H9 (cell line): ENCODE results near the gene SHC1. TPM values are rescaled to one million over a fixed set of nuclear protein-coding genes. Genes with fewer than 3 reads are reported as not detected.

Experiments
- DNase-seq: peaks from one replicate; pipeline ENCODE4 v3.0.0-alpha.2; 2017
- H2AFZ ChIP-seq: one replicate; pipeline ENCODE4 v1.6.1; 2013; ENCODE audit warnings: mild to moderate bottlenecking, low read length, control low read depth, moderate library complexity
- H2AK5ac ChIP-seq: 2 replicates; pipeline ENCODE4 v1.6.1; 2013; ENCODE audit warnings: low read length, control low read depth, mixed read lengths; ENCODE audit not compliant: insufficient read length
- H2BK120ac ChIP-seq: one replicate; pipeline ENCODE4 v1.6.1; 2013; ENCODE audit warnings: low read depth, mild to moderate bottlenecking, low read length, control low read depth, inconsistent platforms; ENCODE audit not compliant: poor library complexity, severe bottlenecking
- H2BK12ac ChIP-seq: 2 replicates; pipeline ENCODE4 v1.6.1; 2013; ENCODE audit warnings: low read length, control low read depth, mixed read lengths, low read depth; ENCODE audit not compliant: insufficient read length
- H2BK15ac ChIP-seq: 2 replicates; pipeline ENCODE4 v1.6.1; 2013; ENCODE audit warnings: low read depth, low read length, control low read depth
- H2BK20ac ChIP-seq: one replicate; pipeline ENCODE4 v1.6.1; 2013; ENCODE audit warnings: low read depth, mild to moderate bottlenecking, low read length, control low read depth, inconsistent platforms; ENCODE audit not compliant: poor library complexity, severe bottlenecking
- H2BK5ac ChIP-seq: 2 replicates; pipeline ENCODE4 v1.6.1; 2013; ENCODE audit warnings: low read length, control low read depth, mixed read lengths; ENCODE audit not compliant: insufficient read length
- H3K14ac ChIP-seq: 2 replicates; pipeline ENCODE4 v1.6.1; 2013; ENCODE audit warnings: low read length, control low read depth; ENCODE audit not compliant: insufficient read depth
- H3K18ac ChIP-seq: 2 replicates; pipeline ENCODE4 v1.6.1; 2013; ENCODE audit warnings: low read depth, mild to moderate bottlenecking, mixed read lengths, low read length, control low read depth; ENCODE audit not compliant: insufficient read length
- H3K23ac ChIP-seq: 2 replicates; pipeline ENCODE4 v1.6.1; 2013; ENCODE audit warnings: low read length, control low read depth, mixed read lengths, low read depth; ENCODE audit not compliant: insufficient read length
- H3K23me2 ChIP-seq: 2 replicates; pipeline ENCODE4 v1.6.1; 2013; ENCODE audit warnings: low read depth, mild to moderate bottlenecking, mixed read lengths, low read length, control low read depth; ENCODE audit not compliant: insufficient read length, poor library complexity, severe bottlenecking
- H3K27ac ChIP-seq: 2 replicates; pipeline ENCODE4 v1.5.1; 2013; ENCODE audit warnings: low read length, control low read depth, mixed read lengths, low read depth; ENCODE audit not compliant: insufficient read length
- H3K27me3 ChIP-seq: 2 replicates; pipeline ENCODE4 v1.6.1; 2013; ENCODE audit warnings: low read length, control low read depth, inconsistent platforms; ENCODE audit not compliant: insufficient read depth
- H3K4ac ChIP-seq: 2 replicates; pipeline ENCODE4 v1.6.1; 2013; ENCODE audit warnings: low read depth, mild to moderate bottlenecking, control low read depth, inconsistent platforms, low read length, moderate library complexity
- H3K4me1 ChIP-seq: 2 replicates; pipeline ENCODE4 v1.6.1; 2013; ENCODE audit warnings: low read length, control low read depth, inconsistent platforms; ENCODE audit not compliant: insufficient read depth
- H3K4me2 ChIP-seq: 2 replicates; pipeline ENCODE4 v1.6.1; 2013; ENCODE audit warnings: low read length, control low read depth, mixed read lengths; ENCODE audit not compliant: insufficient read length, insufficient read depth
- H3K56ac ChIP-seq: 2 replicates; pipeline ENCODE4 v1.6.1; 2013; ENCODE audit warnings: low read depth, mild to moderate bottlenecking, mixed read lengths, low read length, control low read depth; ENCODE audit not compliant: insufficient read length
- H3K79me1 ChIP-seq: 2 replicates; pipeline ENCODE4 v1.6.1; 2013; ENCODE audit warnings: low read depth, mild to moderate bottlenecking, moderate library complexity, low read length, control low read depth, inconsistent platforms; ENCODE audit not compliant: insufficient read depth, poor library complexity, severe bottlenecking
- H3K79me2 ChIP-seq: 2 replicates; pipeline ENCODE4 v1.6.1; 2013; ENCODE audit warnings: low read length, control low read depth, inconsistent platforms; ENCODE audit not compliant: insufficient read depth
- H3K9ac ChIP-seq: 2 replicates; pipeline ENCODE4 v1.6.1; 2013; ENCODE audit warnings: low read length, control low read depth, mixed read lengths; ENCODE audit not compliant: insufficient read length; ENCODE audit errors: extremely low read depth
- H3K9me3 ChIP-seq: one replicate; pipeline ENCODE4 v1.6.1; 2013; ENCODE audit warnings: low read depth, low read length, inconsistent platforms; ENCODE audit not compliant: control insufficient read depth
- H3T11ph ChIP-seq: one replicate; pipeline ENCODE4 v1.6.1; 2013; ENCODE audit warnings: mild to moderate bottlenecking, low read length, control low read depth, inconsistent platforms
- H4K20me1 ChIP-seq: one replicate; pipeline ENCODE4 v1.6.1; 2013; ENCODE audit not compliant: control insufficient read depth, insufficient read length, insufficient read depth
- H4K5ac ChIP-seq: 2 replicates; pipeline ENCODE4 v1.6.1; 2013; ENCODE audit warnings: low read depth, mild to moderate bottlenecking, mixed read lengths, low read length, control low read depth; ENCODE audit not compliant: insufficient read length
- H4K8ac ChIP-seq: replicated peaks from 2 replicates; pipeline ENCODE4 v1.6.1; 2013; ENCODE audit warnings: low read length, control low read depth, mixed read lengths, low read depth; ENCODE audit not compliant: insufficient read length
- H4K91ac ChIP-seq: 2 replicates; pipeline ENCODE4 v1.6.1; 2013; ENCODE audit warnings: low read depth, mild to moderate bottlenecking, moderate library complexity, mixed read lengths, low read length, control low read depth; ENCODE audit not compliant: insufficient read length
- H3K27ac Mint-ChIP-seq, 3 experiments: 2 replicates in 2 of 3; 3 replicates in 1 of 3; pipeline ENCODE4 v1.8.0; 2020 to 2021; ENCODE audit warnings: mixed read lengths in 3 of 3, mild to moderate bottlenecking in 1 of 3, moderate library complexity in 1 of 3
- H3K27me3 Mint-ChIP-seq: 2 replicates; pipeline ENCODE4 v1.8.0; 2021; ENCODE audit warnings: low read depth, mild to moderate bottlenecking, moderate library complexity, mixed read lengths
- H3K36me3 Mint-ChIP-seq, 3 experiments: 2 replicates in 2 of 3; 3 replicates in 1 of 3; pipeline ENCODE4 v1.8.0; 2020 to 2021; ENCODE audit warnings: low read depth in 3 of 3, mixed read lengths in 3 of 3; ENCODE audit not compliant: insufficient read depth in 1 of 3
- H3K4me1 Mint-ChIP-seq, 2 experiments: 2 replicates each; pipeline ENCODE4 v1.8.0; 2020; ENCODE audit warnings: mixed read lengths in 2 of 2
- H3K4me3 Mint-ChIP-seq, 2 experiments: 2 replicates in 1 of 2; 3 replicates in 1 of 2; pipeline ENCODE4 v1.8.0; 2020 to 2021; ENCODE audit warnings: mild to moderate bottlenecking in 2 of 2, mixed read lengths in 2 of 2, moderate library complexity in 1 of 2
- H3K9me3 Mint-ChIP-seq, 2 experiments: 2 replicates in 1 of 2; 3 replicates in 1 of 2; pipeline ENCODE4 v1.8.0; 2020; ENCODE audit warnings: mild to moderate bottlenecking in 2 of 2, mixed read lengths in 2 of 2, moderate library complexity in 1 of 2
- CTCF ChIP-seq: fragments of 200-600 bp; sonication (generic); conservative IDR thresholded peaks from 3 replicates; pipeline ENCODE4 v1.8.0; 2021; ENCODE audit warnings: antibody characterized with exemption, mild to moderate bottlenecking
- WGBS: extraction: QIAGEN DNeasy Blood & Tissue Kit; methylation state at CpG from one replicate; pipeline ENCODE4 v1.1.7; 2013; ENCODE audit warnings: missing lambda C conversion rate, low lambda C conversion rate, mixed read lengths; ENCODE audit not compliant: insufficient read length; ENCODE audit errors: extremely low coverage; 5-methylcytosine and 5-hydroxymethylcytosine counted together
- total RNA-seq: library from RNA; stranded (reverse); gene quantifications from 2 replicates; pipeline ENCODE4 v1.2.1, GENCODE V29; 2021

Gene SHC1
- total RNA-seq, 1 experiment from 2014 or later: 168 TPM

DNA sequence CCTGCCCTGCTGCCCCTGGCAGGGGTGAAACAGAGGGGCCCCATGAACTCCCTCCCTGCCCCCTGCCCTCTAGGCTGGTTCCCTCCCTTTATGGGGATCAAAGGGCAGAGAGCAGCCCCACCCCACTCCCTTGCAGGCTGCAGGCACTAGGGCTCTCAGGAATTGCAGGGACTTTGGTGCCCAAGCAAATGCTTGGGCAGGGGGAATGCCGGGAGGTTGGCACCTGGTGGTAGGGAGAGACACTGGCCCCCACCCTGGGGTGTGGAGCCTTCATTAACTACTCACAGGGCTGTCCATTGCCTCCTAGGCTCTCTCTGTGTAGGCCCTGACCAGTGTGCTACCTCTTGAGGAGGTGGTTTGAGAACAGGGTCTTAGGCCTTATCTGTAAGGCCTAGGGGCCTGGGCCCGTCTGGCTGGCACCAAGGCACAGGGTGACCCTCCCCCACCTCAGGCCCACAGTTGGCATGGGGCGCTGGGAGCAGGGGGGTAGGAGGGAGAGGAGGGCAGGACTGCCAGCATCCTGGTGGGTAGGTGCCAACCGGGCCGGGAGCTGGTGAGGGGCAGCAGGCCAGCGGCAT, 36.8 kb upstream of the SHC1 start:
- no peak overlapping the region for H2BK120ac ChIP-seq
- no peak overlapping the region for H3K23ac ChIP-seq
- no peak overlapping the region for H3K18ac ChIP-seq
- no peak overlapping the region for H2BK5ac ChIP-seq
- no peak overlapping the region for H3K27ac Mint-ChIP-seq
- no peak overlapping the region for H2BK20ac ChIP-seq
- H3K56ac ChIP-seq: no peak overlapping the region
- WGBS: no CpG with 5 or more reads among the region's 6 CpGs
- H3K36me3 Mint-ChIP-seq: peaks cover 0 to 1% (median 0%) of the 10 kb centered on the region in 3 experiments; a peak in 2 of 7 replicates
- H3K9me3 Mint-ChIP-seq: no peaks in the 10 kb centered on the region; a peak in 1 of 5 replicates
- H2BK15ac ChIP-seq: no peak overlapping the region
- H3K27me3 ChIP-seq: no peaks in the 10 kb centered on the region
- peaks cover 45 to 62% of the 10 kb centered on the region in 2 experiments for H3K4me1 Mint-ChIP-seq
- H3T11ph ChIP-seq: no peak overlapping the region
- H4K5ac ChIP-seq: no peak overlapping the region
- H2AK5ac ChIP-seq: no peak overlapping the region
- H4K20me1 ChIP-seq: no peaks in the 10 kb centered on the region
- H3K27me3 Mint-ChIP-seq: no peaks in the 10 kb centered on the region
- no peaks in the 10 kb centered on the region for H3K79me1 ChIP-seq
- no peak overlapping the region for H3K4me3 Mint-ChIP-seq
- peaks cover 13% of the 10 kb centered on the region for H3K23me2 ChIP-seq
- no peak overlapping the region for H3K27ac ChIP-seq
- H4K8ac ChIP-seq: no peak overlapping the region
- H4K91ac ChIP-seq: no peak overlapping the region
- peaks cover 5% of the 10 kb centered on the region; the same call in 1 of the 2 replicates for H3K4me1 ChIP-seq
- H3K14ac ChIP-seq: no peak overlapping the region; the same call in 1 of the 2 replicates
- H2AFZ ChIP-seq: no peak overlapping the region
- H3K4ac ChIP-seq: no peak overlapping the region
- H2BK12ac ChIP-seq: no peak overlapping the region
- H3K4me2 ChIP-seq: no peak overlapping the region
- DNase-seq: no peak
- no peaks in the 10 kb centered on the region; the same call in 1 of the 2 replicates for H3K79me2 ChIP-seq
- no peak overlapping the region for H3K9ac ChIP-seq
- H3K9me3 ChIP-seq: no peaks in the 10 kb centered on the region
- TF ChIP-seq CTCF: no peak
